Measurements from ENCODE around the gene MEGF11.

Gene MEGF11

GRCh38 chr15:66292571-66293418, 39.2 kb upstream of the MEGF11 start:
- Histone ChIP-seq H3K27ac (ENCODE audit: low read length) (peak overlapping the region; percentile 80), H3K9ac (ENCODE audit: low read length) (peak overlapping the region; percentile 83), H3K36me3 (replicated peaks; ENCODE audit: low read depth, low read length) (peaks cover 7% of the 10 kb centered on the region), H3K4me2 (ENCODE audit: low read length) (peak overlapping the region; percentile 73), H3K79me2 (ENCODE audit: low read length) (peaks cover 30% of the 10 kb centered on the region), H2AFZ (ENCODE audit: low read depth, low read length) (peak overlapping the region; percentile 96), H3K27me3 (ENCODE audit: low read depth, low read length) (no peaks in the 10 kb centered on the region), H4K20me1 (ENCODE audit: insufficient read depth, low read length) (no peaks in the 10 kb centered on the region), H3K4me3 (ENCODE audit: low read length) (peak overlapping the region; percentile 94), H3K4me1 (ENCODE audit: low read length) (peaks cover 24% of the 10 kb centered on the region), H3K9me3 (ENCODE audit: insufficient read depth, low read length) (no peaks in the 10 kb centered on the region)
- TF ChIP-seq CTCF (IDR thresholded peaks at IDR 0.05; ENCODE audit: low read depth, low read length), result no peak
- TF ChIP-seq EZH2phosphoT487 (IDR thresholded peaks at IDR 0.05; ENCODE audit: low read depth), result no peak

GRCh38 chr15:66291816-66292570, 38.4 kb upstream of the MEGF11 start:
- Histone ChIP-seq H4K20me1 (ENCODE audit: insufficient read depth, low read length) (no peaks in the 10 kb centered on the region), H3K4me1 (ENCODE audit: low read length) (peaks cover 26% of the 10 kb centered on the region), H2AFZ (ENCODE audit: low read depth, low read length) (no peak overlapping the region), H3K79me2 (ENCODE audit: low read length) (peaks cover 29% of the 10 kb centered on the region), H3K9ac (ENCODE audit: low read length) (no peak overlapping the region), H3K36me3 (replicated peaks; ENCODE audit: low read depth, low read length) (peaks cover 7% of the 10 kb centered on the region), H3K9me3 (ENCODE audit: insufficient read depth, low read length) (no peaks in the 10 kb centered on the region), H3K4me2 (ENCODE audit: low read length) (peak overlapping the region; percentile 73), H3K4me3 (ENCODE audit: low read length) (no peak overlapping the region), H3K27ac (ENCODE audit: low read length) (no peak overlapping the region), H3K27me3 (ENCODE audit: low read depth, low read length) (no peaks in the 10 kb centered on the region)
- TF ChIP-seq CTCF (IDR thresholded peaks at IDR 0.05; ENCODE audit: low read depth, low read length) (no peak), EZH2phosphoT487 (IDR thresholded peaks at IDR 0.05; ENCODE audit: low read depth) (no peak)

GRCh38 chr15:66290518-66290917, 37.0 kb upstream of the MEGF11 start:
- Histone ChIP-seq H3K27ac (ENCODE audit: low read length) (no peak overlapping the region), H4K20me1 (ENCODE audit: insufficient read depth, low read length) (no peaks in the 10 kb centered on the region), H3K27me3 (ENCODE audit: low read depth, low read length) (no peaks in the 10 kb centered on the region), H3K4me3 (ENCODE audit: low read length) (no peak overlapping the region), H3K9me3 (ENCODE audit: insufficient read depth, low read length) (no peaks in the 10 kb centered on the region), H3K4me2 (ENCODE audit: low read length) (no peak overlapping the region), H3K79me2 (ENCODE audit: low read length) (peaks cover 19% of the 10 kb centered on the region), H3K4me1 (ENCODE audit: low read length) (peaks cover 23% of the 10 kb centered on the region), H3K9ac (ENCODE audit: low read length) (no peak overlapping the region), H3K36me3 (replicated peaks; ENCODE audit: low read depth, low read length) (no peaks in the 10 kb centered on the region), H2AFZ (ENCODE audit: low read depth, low read length) (no peak overlapping the region)
- TF ChIP-seq EZH2phosphoT487 (IDR thresholded peaks at IDR 0.05; ENCODE audit: low read depth) (no peak), CTCF (IDR thresholded peaks at IDR 0.05; ENCODE audit: low read depth, low read length) (no peak)

- H2AFZ ChIP-seq (ENCODE audit: low read depth, low read length), result no peak overlapping the region
- H3K4me3 ChIP-seq (ENCODE audit: low read length), result no peak overlapping the region
- no peaks in the 10 kb centered on the region for H3K9me3 ChIP-seq (ENCODE audit: insufficient read depth, low read length)
- H3K9ac ChIP-seq (ENCODE audit: low read length), result no peak overlapping the region
- no peaks in the 10 kb centered on the region for H4K20me1 ChIP-seq (ENCODE audit: insufficient read depth, low read length)
- H3K4me2 ChIP-seq (ENCODE audit: low read length), result no peak overlapping the region
- peaks cover 13% of the 10 kb centered on the region for H3K79me2 ChIP-seq (ENCODE audit: low read length)
- no peaks in the 10 kb centered on the region for H3K36me3 ChIP-seq (replicated peaks; ENCODE audit: low read depth, low read length)
- H3K27ac ChIP-seq (ENCODE audit: low read length), result no peak overlapping the region
- TF ChIP-seq CTCF (IDR thresholded peaks at IDR 0.05; ENCODE audit: low read depth, low read length), result no peak
- TF ChIP-seq EZH2phosphoT487 (IDR thresholded peaks at IDR 0.05; ENCODE audit: low read depth), result no peak
- no peaks in the 10 kb centered on the region for H3K27me3 ChIP-seq (ENCODE audit: low read depth, low read length)
- H3K4me1 ChIP-seq (ENCODE audit: low read length), result peaks cover 18% of the 10 kb centered on the region
These were observed 36.5 kb upstream of the MEGF11 start for GRCh38 chr15:66290007-66290406.

Measured in OCI-LY3 (cell line).